HepG2 (cell line): ENCODE measurements around the gene HAPLN3. TPM values are rescaled to one million over a fixed set of nuclear protein-coding genes. Genes with fewer than 3 reads are reported as not detected.

ENCODE experiments used
- ATAC-seq: fragments of 200-7000 bp; cut with Tn5 transposase; 3 replicates; pipeline ENCODE4 v1.9.1; 2020; ENCODE audit warnings: mild to moderate bottlenecking, moderate library complexity
- BruUV-seq: library from RNA; stranded (reverse); fragments of 400-500 nt; replicated peaks from 2 replicates; lab custom pipeline; 2021; lab: Mats Ljungman, UMichigan
- CTCF ChIA-PET: fragments of 300-600 bp; formaldehyde crosslinking; extraction: SDS; loops from one replicate; lab custom pipeline; 2021; ENCODE audit warnings: low total read pairs, inconsistent platforms, low intra/inter-chr PET ratio; lab: Yijun Ruan, JAX
- POLR2A ChIA-PET: fragments of 350-600 bp; sonication (Branson Sonifier 250); formaldehyde crosslinking; loops from one replicate; lab custom pipeline; 2020; ENCODE audit warnings: antibody characterized with exemption, inconsistent platforms; lab: Yijun Ruan, JAX
- DNase-seq: peaks from one replicate; pipeline ENCODE4 v3.0.0-alpha.2; 2015; ENCODE audit warnings: low spot score
- FAIRE-seq: peaks from 3 replicates; lab custom pipeline; 2011; peaks lifted over from hg19 to GRCh38; lab: Jason Lieb, UNC
- H2AFZ ChIP-seq: one replicate; pipeline ENCODE4 v1.6.1; 2011; ENCODE audit warnings: low read length, inconsistent platforms
- H3K27ac ChIP-seq: fragments of 300-600 bp; 3 replicates; pipeline ENCODE4 v1.8.0; 2011; ENCODE audit warnings: mixed run types, mild to moderate bottlenecking, mixed read lengths, low read length, inconsistent platforms; ENCODE audit not compliant: insufficient read depth; ENCODE audit errors: extremely low read length
- H3K27me3 ChIP-seq, 2 experiments: fragments of 200-600 bp in 1 of 2; 2 replicates in 1 of 2; 3 replicates in 1 of 2; pipeline versions ENCODE4 v1.6.0 to v1.8.0; 2011; ENCODE audit warnings: low read length in 2 of 2, mild to moderate bottlenecking in 2 of 2, moderate library complexity in 2 of 2, inconsistent platforms in 1 of 2; ENCODE audit not compliant: insufficient read depth in 2 of 2, control insufficient read depth in 1 of 2
- H3K36me3 ChIP-seq, 2 experiments: fragments of 200-600 bp in 1 of 2; replicated peaks in 1 of 2; 2 replicates in 1 of 2; 3 replicates in 1 of 2; pipeline versions ENCODE4 v1.5.1 to v1.8.0; 2011; ENCODE audit warnings: low read length in 2 of 2, inconsistent platforms in 1 of 2; ENCODE audit not compliant: insufficient read depth in 2 of 2, control insufficient read depth in 1 of 2
- H3K4me1 ChIP-seq: 2 replicates; pipeline ENCODE4 v1.5.1; 2012; ENCODE audit warnings: low read length, inconsistent platforms; ENCODE audit not compliant: insufficient read depth
- H3K4me2 ChIP-seq: 2 replicates; pipeline ENCODE4 v1.6.0; 2011; ENCODE audit warnings: low read depth, low read length, inconsistent platforms
- H3K4me3 ChIP-seq, 3 experiments: fragments of 200-600 bp in 1 of 3; sonication (generic), shearing (Covaris generic) in 1 of 3; replicated peaks in 1 of 3; 2 replicates each; pipeline ENCODE4 v1.5.1; 2011 to 2016; ENCODE audit warnings: low read length in 3 of 3, inconsistent platforms in 2 of 3, low read depth in 2 of 3, mild to moderate bottlenecking in 2 of 3, control low read depth in 1 of 3, mixed read lengths in 1 of 3; ENCODE audit not compliant: insufficient read depth in 1 of 3
- H3K79me2 ChIP-seq: one replicate; pipeline ENCODE4 v1.6.1; 2011; ENCODE audit warnings: low read length, inconsistent platforms; ENCODE audit not compliant: insufficient read depth
- H3K9ac ChIP-seq: 2 replicates; pipeline ENCODE4 v1.6.0; 2011; ENCODE audit warnings: mild to moderate bottlenecking, low read depth, low read length, inconsistent platforms; ENCODE audit not compliant: insufficient read depth
- H3K9me3 ChIP-seq: 2 replicates; pipeline ENCODE4 v1.5.1; 2012; ENCODE audit warnings: mild to moderate bottlenecking, low read length
- H4K20me1 ChIP-seq: 2 replicates; pipeline ENCODE4 v1.6.0; 2011; ENCODE audit warnings: inconsistent platforms, mild to moderate bottlenecking, low read length, moderate library complexity; ENCODE audit not compliant: insufficient read depth
- NFE2L1 ChIP-seq: sonication (generic); formaldehyde crosslinking; IDR thresholded peaks from 2 replicates; pipeline ENCODE4 v1.4.0; 2020; ENCODE audit warnings: missing genetic modification reagents, mild to moderate bottlenecking, borderline replicate concordance
- TFE3 ChIP-seq: IDR thresholded peaks from 2 replicates; pipeline ENCODE4 v1.6.1; 2016
- TOE1 ChIP-seq: sonication (generic); formaldehyde crosslinking; IDR thresholded peaks from 2 replicates; pipeline ENCODE4 v1.4.0; 2020; ENCODE audit warnings: mild to moderate bottlenecking, missing genetic modification reagents
- ZNF557 ChIP-seq: sonication (generic); formaldehyde crosslinking; IDR thresholded peaks from 2 replicates; pipeline ENCODE4 v1.4.0; 2020; ENCODE audit warnings: missing genetic modification reagents
- ZNF558 ChIP-seq: sonication (generic); formaldehyde crosslinking; IDR thresholded peaks from 2 replicates; pipeline ENCODE4 v1.9.0; 2022; ENCODE audit warnings: mild to moderate bottlenecking, missing genetic modification reagents, borderline replicate concordance
- WGBS: methylation state at CpG from one replicate; pipeline ENCODE4 v1.1.6; 2017; ENCODE audit warnings: low lambda C conversion rate; 5-methylcytosine and 5-hydroxymethylcytosine counted together
- in situ Hi-C: cut with HindIII; loops from 2 replicates; pipeline ENCODE4 v1.10.0; 2017; ENCODE audit warnings: low pct_unique_long_range_greater_than_20kb; ENCODE audit not compliant: extremely low pct_ligation_motif_present
- intact Hi-C: fragments of 100-400 bp; cut with micrococcal nuclease; formaldehyde crosslinking; loops from one replicate; pipeline ENCODE4 v1.10.0; 2022; ENCODE audit not compliant: unreplicated experiment
- polyA plus RNA-seq, 8 experiments: library from polyadenylated mRNA; depleted of rRNA in 3 of 8; stranded (reverse) in 7 of 8; unstranded in 1 of 8; fragments of >200 nt; fragmentation: Illumina TruSeq in 4 of 8; extraction: Trizol in 4 of 8; gene quantifications; 2 replicates each; pipeline versions ENCODE4 v1.2.1 to v1.2.3, GENCODE V29; 2011 to 2016; ENCODE audit warnings: low read depth in 4 of 8, missing spikeins in 1 of 8, mixed read lengths in 1 of 8; ENCODE audit not compliant: insufficient read depth in 1 of 8
- total RNA-seq, 5 experiments: library from RNA; depleted of rRNA; stranded (reverse); fragments of >200 nt; fragmentation: Illumina TruSeq; extraction: Trizol; gene quantifications; 2 replicates each; pipeline ENCODE4 v1.2.3, GENCODE V29; 2016; ENCODE audit warnings: low read depth in 1 of 5

The HAPLN3 gene
- total and polyA plus RNA-seq, 2 of the 13 experiments (the other 11 are each of a cell fraction or from before 2014, with no cell fraction given) = 0.09 TPM; not detected in 1

- no peak overlapping the region for H3K27ac ChIP-seq
- intact Hi-C loops (no loop called here), in situ Hi-C loops (loop anchor here (10.0 kb wide), 1 partner anchor 268 kb away; no protein-coding TSS in a partner anchor)
- H2AFZ ChIP-seq = no peak overlapping the region
- no peaks in the 10 kb centered on the region for H3K27me3 ChIP-seq
- H4K20me1 ChIP-seq = 0 out of 2 replicates have a peak, but pooled peaks cover 3% of the 10 kb centered on the region
- 81% methylated on average over 7 of the region's 7 CpGs for WGBS
- H3K4me3 ChIP-seq = no peak overlapping the region
- TF ChIP-seq NFE2L1 = no peak
- CTCF ChIA-PET = no interaction called here
- FAIRE-seq = no peak
- no peaks in the 10 kb centered on the region for H3K9me3 ChIP-seq
- POLR2A ChIA-PET = no interaction called here
- H3K4me1 ChIP-seq = peaks cover 11% of the 10 kb centered on the region
- DNase-seq = no peak
- ATAC-seq = no peak
- H3K79me2 ChIP-seq = no peaks in the 10 kb centered on the region
- H3K4me2 ChIP-seq = no peak overlapping the region
- BruUV-seq = no TSS peak
- no peak overlapping the region for H3K9ac ChIP-seq
- no peaks in the 10 kb centered on the region for H3K36me3 ChIP-seq
These were observed 11.2 kb upstream of the HAPLN3 start for GRCh38 chr15:88906551-88906950.

GRCh38 chr15:88906130-88906529, 10.8 kb upstream of the HAPLN3 start:
- ATAC-seq = no peak
- Histone ChIP-seq H3K4me2 (no peak overlapping the region), H3K36me3 (no peaks in the 10 kb centered on the region), H3K9ac (no peak overlapping the region), H3K79me2 (no peaks in the 10 kb centered on the region), H3K4me3 (no peak overlapping the region), H2AFZ (no peak overlapping the region), H3K27me3 (no peaks in the 10 kb centered on the region), H3K4me1 (peaks cover 10% of the 10 kb centered on the region), H3K27ac (no peak overlapping the region), H4K20me1 (0 out of 2 replicates have a peak, but pooled peaks cover 3% of the 10 kb centered on the region), H3K9me3 (no peaks in the 10 kb centered on the region)
- CTCF ChIA-PET = no interaction called here
- WGBS = 78% methylated on average over 1 of the region's 1 CpG
- FAIRE-seq = no peak
- no peak for DNase-seq
- in situ Hi-C loops = loop anchor here (10.0 kb wide), 1 partner anchor 269 kb away; no protein-coding TSS in a partner anchor
- no peak for TF ChIP-seq ZNF557
- TF ChIP-seq TFE3 (CRISPR knock-in tag) = no peak
- no peak for TF ChIP-seq ZNF558 (CRISPR knock-in tag)
- TF ChIP-seq TOE1 (CRISPR knock-in tag) = no peak
- POLR2A ChIA-PET = no interaction called here
- intact Hi-C loops = no loop called here
- BruUV-seq = no TSS peak
